Stomach smooth muscle (tissue), 2 donors: ENCODE data around the gene UACA.

ENCODE experiments used
- H3K27ac ChIP-seq: one replicate; pipeline ENCODE4 v1.7.0; 2013; ENCODE audit warnings: mild to moderate bottlenecking, low read length, inconsistent platforms
- H3K27me3 ChIP-seq, 2 donors: one replicate each; pipeline ENCODE4 v1.7.0; 2013; ENCODE audit warnings: low read length in 2 of 2; ENCODE audit not compliant: insufficient read depth in 2 of 2, control insufficient read depth in 1 of 2
- H3K36me3 ChIP-seq, 2 donors: one replicate each; pipeline ENCODE4 v1.7.0; 2013; ENCODE audit warnings: low read length in 2 of 2; ENCODE audit not compliant: control insufficient read depth in 2 of 2, insufficient read depth in 2 of 2
- H3K4me1 ChIP-seq: one replicate; pipeline ENCODE4 v1.7.0; 2013; ENCODE audit warnings: low read length; ENCODE audit not compliant: control insufficient read depth, insufficient read depth
- H3K4me3 ChIP-seq, 2 donors: one replicate each; pipeline ENCODE4 v1.7.0; 2013; ENCODE audit warnings: low read length in 2 of 2
- H3K9ac ChIP-seq, 2 donors: one replicate each; pipeline ENCODE4 v1.7.0; 2013; ENCODE audit warnings: low read length in 2 of 2, mild to moderate bottlenecking in 1 of 2
- H3K9me3 ChIP-seq, 2 donors: one replicate each; pipeline ENCODE4 v1.7.0; 2013; ENCODE audit warnings: low read length in 2 of 2; ENCODE audit not compliant: control insufficient read depth in 2 of 2
- donor health status: healthy.
- donor health status: Pancreatic carcinoma.

The UACA gene

DNA sequence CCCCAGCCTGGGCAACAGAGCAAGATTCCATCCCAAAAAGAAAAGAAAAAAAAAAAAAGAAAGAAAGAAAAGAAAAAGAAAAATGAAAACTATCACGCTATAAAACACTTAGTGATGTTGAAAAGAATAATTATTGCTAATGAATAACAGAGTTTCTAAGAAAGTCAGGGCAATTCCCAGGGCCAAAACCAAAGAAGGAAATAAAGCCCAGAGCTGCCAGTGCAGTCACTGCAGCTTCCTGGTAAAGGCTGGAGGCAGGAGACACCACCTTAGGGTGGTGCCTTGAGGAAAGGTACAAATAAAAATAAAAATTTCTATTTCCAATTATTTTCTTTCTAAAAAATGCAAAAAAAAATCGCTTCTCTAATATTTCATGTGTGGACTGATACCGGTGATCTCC is 19.7 kb upstream of the UACA start:
- H3K27ac ChIP-seq = no peak overlapping the region
- no peaks in the 10 kb centered on the region for H3K9me3 ChIP-seq
- H3K27me3 ChIP-seq = no peaks in the 10 kb centered on the region
- H3K9ac ChIP-seq = no peak overlapping the region
- no peak overlapping the region for H3K4me3 ChIP-seq
- no peaks in the 10 kb centered on the region for H3K36me3 ChIP-seq
- H3K4me1 ChIP-seq = no peaks in the 10 kb centered on the region

DNA sequence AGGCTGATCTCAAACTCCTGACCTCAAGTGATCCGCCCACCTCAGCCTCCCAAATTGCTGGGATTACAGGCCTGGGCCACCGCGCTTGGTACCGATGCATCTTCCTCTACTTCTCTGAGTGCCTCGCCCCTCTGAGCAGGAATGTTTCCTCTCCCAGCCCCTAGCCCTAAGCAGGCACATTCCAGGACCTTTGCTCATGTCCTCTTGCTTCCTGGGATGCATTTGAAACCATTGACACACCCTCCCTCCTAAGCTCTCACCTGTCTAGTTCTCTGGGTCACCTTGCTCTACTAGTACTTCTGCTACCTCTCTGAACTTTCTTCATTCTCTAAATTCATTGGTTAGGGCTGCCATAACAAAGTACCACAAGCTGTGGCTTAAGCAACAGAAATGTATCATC is 17.9 kb upstream of the UACA start:
- H3K4me3 ChIP-seq = no peak overlapping the region
- no peak overlapping the region for H3K9ac ChIP-seq
- no peak overlapping the region for H3K27ac ChIP-seq
- H3K4me1 ChIP-seq = no peaks in the 10 kb centered on the region
- no peaks in the 10 kb centered on the region for H3K9me3 ChIP-seq
- H3K27me3 ChIP-seq = no peaks in the 10 kb centered on the region
- H3K36me3 ChIP-seq = no peaks in the 10 kb centered on the region

DNA sequence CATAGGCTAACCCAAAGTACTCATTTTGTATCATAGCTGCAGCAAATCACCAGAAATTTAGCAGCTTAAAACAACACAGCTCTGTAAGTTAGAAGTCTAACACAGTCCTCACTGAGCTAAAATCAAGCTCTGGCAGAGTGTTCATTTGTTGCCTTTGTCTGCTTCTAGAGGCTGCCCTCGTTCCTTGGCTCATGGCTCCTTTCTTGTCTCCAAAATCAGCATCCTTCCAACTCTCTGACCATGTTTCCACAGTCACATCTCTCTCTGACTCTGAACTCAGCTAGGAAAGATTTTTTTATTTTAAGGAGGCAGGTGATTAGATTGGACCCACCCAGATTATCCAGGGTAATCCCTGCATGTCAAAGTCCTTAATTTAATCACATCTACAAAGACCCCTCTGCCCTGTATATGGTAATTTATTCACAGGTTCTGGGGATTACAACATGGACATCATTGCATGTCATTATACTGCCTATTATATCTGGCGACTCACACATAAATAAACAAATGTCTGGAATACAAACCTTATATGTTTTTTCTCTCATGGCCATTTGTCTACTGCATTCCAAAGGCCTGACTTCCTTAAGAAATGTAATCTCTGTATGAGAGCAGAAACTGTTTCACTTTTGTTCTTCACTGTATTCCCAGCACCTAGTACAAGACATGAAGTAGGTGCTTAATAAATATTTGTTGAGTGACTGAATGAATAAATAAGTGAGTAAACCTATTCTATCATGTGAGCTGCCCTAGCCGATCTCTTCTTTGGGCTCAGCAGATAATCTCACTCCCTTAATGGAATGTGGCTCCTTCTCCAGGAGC is 15.1 kb upstream of the UACA start:
- no peaks in the 10 kb centered on the region for H3K36me3 ChIP-seq
- no peak overlapping the region for H3K27ac ChIP-seq
- H3K4me1 ChIP-seq = no peaks in the 10 kb centered on the region
- H3K9me3 ChIP-seq = no peaks in the 10 kb centered on the region
- no peak overlapping the region for H3K9ac ChIP-seq
- no peaks in the 10 kb centered on the region for H3K27me3 ChIP-seq
- no peak overlapping the region for H3K4me3 ChIP-seq

DNA sequence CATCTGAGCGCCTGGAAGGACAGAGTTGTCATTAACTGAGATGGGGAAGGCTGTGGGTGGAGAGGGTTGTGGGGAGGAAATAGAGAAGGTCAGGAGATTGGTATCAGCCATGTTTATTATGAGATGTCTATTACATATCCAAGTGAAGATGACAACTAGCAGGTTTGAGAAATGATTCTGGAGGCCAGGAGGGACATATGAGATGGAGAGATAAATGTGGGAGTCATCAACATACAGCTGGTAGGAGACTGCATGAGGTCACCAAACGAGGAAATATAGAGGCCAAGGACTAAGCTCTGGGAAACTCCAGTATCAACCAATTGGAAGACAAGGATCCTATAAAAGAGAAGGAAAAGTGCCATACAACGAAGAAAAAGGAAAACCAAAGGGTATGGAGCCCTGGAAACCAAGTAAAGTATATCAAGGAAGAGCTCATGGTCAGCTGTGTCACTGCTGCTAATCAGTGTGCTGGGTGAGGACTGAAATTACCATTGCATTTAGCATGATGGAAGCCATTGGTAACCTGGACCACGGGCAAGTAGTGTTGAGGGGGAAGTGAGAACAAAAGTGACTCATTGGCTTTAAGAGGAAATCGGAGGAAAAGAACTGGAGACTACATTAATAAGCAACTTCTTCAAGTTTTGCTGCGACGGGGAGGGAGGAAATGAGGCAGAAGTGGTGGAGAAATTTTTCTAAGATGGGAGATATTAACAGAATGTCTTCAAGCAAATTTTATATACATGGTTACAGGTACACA is 14.0 kb upstream of the UACA start:
- Histone ChIP-seq H3K9me3 (no peaks in the 10 kb centered on the region), H3K27me3 (no peaks in the 10 kb centered on the region), H3K27ac (no peak overlapping the region), H3K4me3 (no peak overlapping the region), H3K36me3 (no peaks in the 10 kb centered on the region), H3K4me1 (no peaks in the 10 kb centered on the region), H3K9ac (no peak overlapping the region)

DNA sequence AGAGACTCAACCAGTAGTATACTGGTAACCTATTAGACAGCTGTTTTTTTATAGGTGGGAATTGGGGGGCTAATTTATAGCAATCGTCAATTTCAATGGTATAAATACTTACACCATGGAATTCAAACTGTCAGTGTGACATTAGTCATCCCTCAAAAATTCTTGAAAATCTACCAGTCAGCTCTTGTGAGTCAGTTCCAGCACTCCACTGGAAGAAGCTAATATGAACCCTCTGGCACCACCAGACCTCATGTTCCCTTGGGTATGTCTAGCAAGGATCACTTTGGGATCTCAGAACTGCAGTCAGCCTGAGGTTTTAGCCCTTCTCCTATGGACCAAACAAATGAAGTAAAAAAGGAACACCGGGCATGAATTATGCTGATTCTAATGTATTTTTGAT is 11.8 kb upstream of the UACA start:
- no peak overlapping the region for H3K4me3 ChIP-seq
- H3K9me3 ChIP-seq = no peaks in the 10 kb centered on the region
- H3K27me3 ChIP-seq = no peaks in the 10 kb centered on the region
- H3K9ac ChIP-seq = no peak overlapping the region
- no peak overlapping the region for H3K27ac ChIP-seq
- H3K36me3 ChIP-seq = no peaks in the 10 kb centered on the region
- H3K4me1 ChIP-seq = no peaks in the 10 kb centered on the region

DNA sequence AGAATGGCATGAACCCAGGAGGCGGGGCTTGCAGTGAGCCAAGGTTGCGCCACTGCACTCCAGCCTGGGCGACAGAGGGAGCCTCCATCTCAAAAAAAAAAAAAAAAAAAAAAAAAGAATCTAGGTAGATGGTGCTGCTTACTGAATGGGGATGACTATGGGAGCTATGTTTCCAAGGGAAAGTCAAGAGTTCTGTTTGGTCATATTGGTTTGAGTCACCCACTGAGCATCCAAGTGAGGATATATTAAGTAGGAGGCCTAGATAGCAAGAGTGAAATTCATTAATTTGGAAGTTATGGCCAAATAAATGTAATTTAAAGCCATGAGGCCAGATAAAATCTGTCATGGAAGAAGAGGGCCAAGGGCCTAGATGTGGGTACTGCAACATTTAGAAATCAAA is 9.0 kb upstream of the UACA start:
- no peak overlapping the region for H3K27ac ChIP-seq
- no peaks in the 10 kb centered on the region for H3K4me1 ChIP-seq
- no peaks in the 10 kb centered on the region for H3K27me3 ChIP-seq
- no peak overlapping the region for H3K4me3 ChIP-seq
- no peaks in the 10 kb centered on the region for H3K36me3 ChIP-seq
- no peaks in the 10 kb centered on the region for H3K9me3 ChIP-seq
- no peak overlapping the region for H3K9ac ChIP-seq

DNA sequence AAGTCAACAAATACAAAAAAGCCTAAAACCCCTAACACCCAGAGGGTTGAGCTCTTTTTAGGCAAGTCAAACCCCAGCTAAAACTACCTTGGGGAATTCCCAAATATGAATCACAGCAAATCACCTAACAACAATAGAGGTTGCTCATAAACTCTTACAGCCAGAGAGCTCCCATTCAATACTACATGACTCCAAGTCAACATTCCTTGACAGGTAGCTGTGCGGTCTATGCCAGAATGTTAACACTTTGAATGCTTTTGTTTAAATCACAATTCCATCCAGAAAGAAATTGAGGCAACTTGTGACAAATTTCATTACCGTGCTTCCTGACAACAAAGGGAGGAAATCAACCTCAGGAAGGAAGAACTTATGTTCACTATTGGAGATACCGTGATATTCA is 7.5 kb upstream of the UACA start:
- Histone ChIP-seq H3K27ac (no peak overlapping the region), H3K4me1 (no peaks in the 10 kb centered on the region), H3K27me3 (no peaks in the 10 kb centered on the region), H3K4me3 (no peak overlapping the region), H3K9me3 (no peaks in the 10 kb centered on the region), H3K9ac (no peak overlapping the region), H3K36me3 (no peaks in the 10 kb centered on the region)

DNA sequence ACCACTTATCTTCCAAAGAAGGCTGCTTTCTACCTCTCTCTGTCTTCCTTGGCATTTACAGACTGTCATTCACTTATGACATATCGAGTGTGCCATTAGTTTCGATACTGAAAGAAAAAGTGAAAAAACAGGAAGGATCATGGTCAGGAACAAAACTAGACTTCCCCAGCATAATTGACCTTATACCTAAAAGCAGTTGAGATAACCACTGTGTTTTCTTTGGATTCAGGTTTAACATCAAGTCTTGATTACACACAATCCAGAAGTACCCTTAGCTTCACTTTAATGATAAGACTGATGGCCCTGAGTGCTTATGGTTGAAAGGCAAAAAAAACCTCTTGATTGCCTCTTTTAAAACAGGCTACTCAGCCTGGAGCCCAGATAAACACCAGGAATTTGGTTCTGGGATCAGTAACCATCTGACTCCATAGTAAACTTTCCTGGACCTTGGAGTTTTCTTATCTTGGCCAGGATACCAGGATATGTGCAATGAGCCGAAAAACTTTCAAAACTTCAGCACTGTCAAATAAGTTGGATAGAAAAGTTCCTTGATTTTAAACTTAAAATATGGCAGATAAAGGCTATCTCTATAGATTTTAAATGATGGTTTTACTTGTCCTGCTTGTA is 5.0 kb upstream of the UACA start:
- Histone ChIP-seq H3K9ac (no peak overlapping the region), H3K9me3 (no peaks in the 10 kb centered on the region), H3K4me3 (no peak overlapping the region), H3K36me3 (no peaks in the 10 kb centered on the region), H3K4me1 (no peaks in the 10 kb centered on the region), H3K27ac (no peak overlapping the region), H3K27me3 (no peaks in the 10 kb centered on the region)

DNA sequence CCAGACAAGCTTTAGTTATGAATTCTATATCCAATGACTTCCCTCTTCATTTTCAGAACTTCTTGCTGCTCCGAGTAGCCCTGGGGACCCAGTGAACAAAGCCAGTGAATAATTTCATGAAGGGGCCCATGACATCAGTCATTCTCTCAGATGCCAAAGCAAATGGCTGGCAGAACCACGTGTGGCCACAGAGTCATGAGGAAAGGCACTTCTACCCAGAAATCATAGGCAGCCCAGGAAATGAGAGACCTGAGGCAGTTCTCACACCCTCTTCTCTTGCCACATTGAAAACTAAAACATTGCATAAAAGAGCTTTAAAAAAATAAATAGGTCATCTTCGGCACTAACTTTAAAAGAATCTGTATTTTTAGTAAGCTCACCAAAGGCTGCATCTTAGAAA is 4.3 kb upstream of the UACA start:
- no peaks in the 10 kb centered on the region for H3K9me3 ChIP-seq
- H3K27ac ChIP-seq = no peak overlapping the region
- H3K4me3 ChIP-seq = no peak overlapping the region
- no peak overlapping the region for H3K9ac ChIP-seq
- no peaks in the 10 kb centered on the region for H3K4me1 ChIP-seq
- no peaks in the 10 kb centered on the region for H3K27me3 ChIP-seq
- H3K36me3 ChIP-seq = no peaks in the 10 kb centered on the region

DNA sequence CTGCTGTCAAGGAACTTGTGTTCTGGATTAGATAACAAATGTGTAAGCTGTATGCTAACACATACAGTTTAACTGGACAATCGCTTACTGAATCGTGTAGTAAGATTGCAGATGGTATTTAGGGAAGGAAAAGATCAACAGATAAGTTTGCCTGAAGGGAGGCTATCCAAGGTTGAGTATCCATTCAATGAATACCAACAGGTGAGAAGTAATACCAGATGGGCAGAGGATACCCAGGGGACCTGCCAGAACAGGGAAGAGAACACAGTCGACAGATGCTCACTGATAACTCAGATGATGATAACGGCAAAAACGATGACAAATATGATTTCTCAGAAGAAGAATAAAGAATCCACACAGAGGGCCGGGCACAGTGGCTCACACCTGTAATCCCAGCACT is 3.2 kb upstream of the UACA start:
- Histone ChIP-seq H3K4me3 (no peak overlapping the region), H3K27ac (no peak overlapping the region), H3K9me3 (no peaks in the 10 kb centered on the region), H3K27me3 (no peaks in the 10 kb centered on the region), H3K4me1 (no peaks in the 10 kb centered on the region), H3K36me3 (no peaks in the 10 kb centered on the region), H3K9ac (no peak overlapping the region)
